GM21619 (cell line): ENCODE measurements around the gene NKAIN2.
"Not testable (repeated sequence)": the region's sequence is repeated elsewhere in the genome, so short reads cannot be mapped to it uniquely, and the experiment has no call there.

ENCODE experiments used
- ATAC-seq: cut with Tn5 transposase; IDR thresholded peaks from one replicate; pipeline ENCODE4 v1.9.1; 2021; ENCODE audit not compliant: unreplicated experiment

Gene NKAIN2

GRCh38 chr6:123956492-123957139 is 153.0 kb downstream of the NKAIN2 start:
- ATAC-seq = no peak

- ATAC-seq = no peak
These were observed 158.8 kb downstream of the NKAIN2 start for GRCh38 chr6:123962508-123962907.

GRCh38 chr6:123965894-123966293 is 162.2 kb downstream of the NKAIN2 start:
- no peak for ATAC-seq

- no peak for ATAC-seq
These were observed 163.0 kb downstream of the NKAIN2 start for GRCh38 chr6:123966618-123967017.

GRCh38 chr6:123967905-123968304 is 164.2 kb downstream of the NKAIN2 start:
- ATAC-seq = no peak

GRCh38 chr6:123972600-123973294 is 169.1 kb downstream of the NKAIN2 start:
- no peak for ATAC-seq

GRCh38 chr6:123980311-123980710 is 176.6 kb downstream of the NKAIN2 start:
- ATAC-seq = no peak

GRCh38 chr6:123986938-123987337 is 183.3 kb downstream of the NKAIN2 start:
- no peak for ATAC-seq

- not testable (repeated sequence) for ATAC-seq
These were observed 186.3 kb downstream of the NKAIN2 start for GRCh38 chr6:123989918-123990317.

- ATAC-seq = no peak
These were observed 186.7 kb downstream of the NKAIN2 start for GRCh38 chr6:123990376-123990775.

GRCh38 chr6:123994168-123994567 is 190.5 kb downstream of the NKAIN2 start:
- ATAC-seq = no peak

GRCh38 chr6:123994891-123995635 is 191.4 kb downstream of the NKAIN2 start:
- ATAC-seq = no peak

GRCh38 chr6:123997223-123997622 is 193.6 kb downstream of the NKAIN2 start:
- no peak for ATAC-seq

- ATAC-seq = no peak
These were observed 198.9 kb downstream of the NKAIN2 start for GRCh38 chr6:124002377-124003081.

GRCh38 chr6:124007266-124007665 is 203.6 kb downstream of the NKAIN2 start:
- ATAC-seq = no peak

- no peak for ATAC-seq
These were observed 204.6 kb downstream of the NKAIN2 start for GRCh38 chr6:124008000-124008987.

GRCh38 chr6:124008988-124009765 is 205.5 kb downstream of the NKAIN2 start:
- no peak for ATAC-seq

- no peak for ATAC-seq
These were observed 206.9 kb downstream of the NKAIN2 start for GRCh38 chr6:124010574-124010973.

- no peak for ATAC-seq
These were observed 207.5 kb downstream of the NKAIN2 start for GRCh38 chr6:124011180-124011579.
